Dermis blood vessel endothelial cell (primary cell): ENCODE measurements around the gene GAL3ST3. TPM values are rescaled to one million over a fixed set of nuclear protein-coding genes. Genes with fewer than 3 reads are reported as not detected.
"Not testable (repeated sequence)": the region's sequence is repeated elsewhere in the genome, so short reads cannot be mapped to it uniquely, and the experiment has no call there.

Source experiments
- DNase-seq: peaks from one replicate; pipeline ENCODE4 v3.0.0; 2010
- total RNA-seq: library from RNA; depleted of rRNA; stranded (reverse); fragments of >200 nt; gene quantifications from 2 replicates; pipeline ENCODE4 v1.2.3, GENCODE V29; 2014

The GAL3ST3 gene
- 0.60 and 1.4 TPM in 2 replicates for total RNA-seq

GRCh38 chr11:66048547-66049323 is at the start of gene GAL3ST3:
Gene GAL3ST3, minus strand, starts transcription at chr11:66049161. Its CDS starts 3,746 bp downstream, at chr11:66045415.
- no peak for DNase-seq

- not testable (repeated sequence) for DNase-seq
These were observed 43.2 kb upstream of the GAL3ST3 start for GRCh38 chr11:66092125-66092524.

GRCh38 chr11:66090288-66090687 is 41.3 kb upstream of the GAL3ST3 start:
- DNase-seq: no peak

GRCh38 chr11:66089067-66089466 is 40.1 kb upstream of the GAL3ST3 start:
- no peak for DNase-seq

- DNase-seq: no peak
These were observed 38.4 kb upstream of the GAL3ST3 start for GRCh38 chr11:66087148-66087908.

- no peak for DNase-seq
These were observed 36.0 kb upstream of the GAL3ST3 start for GRCh38 chr11:66084821-66085475.

GRCh38 chr11:66083767-66084166 is 34.8 kb upstream of the GAL3ST3 start:
- no peak for DNase-seq

- peak; percentile 79 for DNase-seq
These were observed 34.2 kb upstream of the GAL3ST3 start for GRCh38 chr11:66082946-66083698.

- peak; percentile 61 for DNase-seq
These were observed 32.5 kb upstream of the GAL3ST3 start for GRCh38 chr11:66081505-66081904.

GRCh38 chr11:66080055-66080817 is 31.3 kb upstream of the GAL3ST3 start:
- DNase-seq: peak; percentile 32

- not testable (repeated sequence) for DNase-seq
These were observed 30.0 kb upstream of the GAL3ST3 start for GRCh38 chr11:66078949-66079348.

GRCh38 chr11:66077927-66078326 is 29.0 kb upstream of the GAL3ST3 start:
- no peak for DNase-seq

GRCh38 chr11:66076561-66076960 is 27.6 kb upstream of the GAL3ST3 start:
- DNase-seq: no peak

- DNase-seq: no peak
These were observed 26.3 kb upstream of the GAL3ST3 start for GRCh38 chr11:66075273-66075672.

GRCh38 chr11:66073669-66074068 is 24.7 kb upstream of the GAL3ST3 start:
- DNase-seq: no peak

GRCh38 chr11:66072518-66072917 is 23.6 kb upstream of the GAL3ST3 start:
- DNase-seq: no peak

GRCh38 chr11:66072081-66072480 is 23.1 kb upstream of the GAL3ST3 start:
- no peak for DNase-seq

- peak; percentile 14 for DNase-seq
These were observed 22.4 kb upstream of the GAL3ST3 start for GRCh38 chr11:66071381-66071801.

- peak; percentile 53 for DNase-seq
These were observed 21.8 kb upstream of the GAL3ST3 start for GRCh38 chr11:66070604-66071380.

- peak; percentile 88 for DNase-seq
These were observed 21.0 kb upstream of the GAL3ST3 start, which contains the start of gene PACS1 for GRCh38 chr11:66069715-66070603. Gene PACS1, plus strand, starts transcription at chr11:66070272. Its CDS starts 215 bp downstream, at chr11:66070487.
